Panc1 (cell line): ENCODE data around the gene PLEKHD1. TPM values are rescaled to one million over a fixed set of nuclear protein-coding genes. Genes with fewer than 3 reads are reported as not detected.

Source experiments
- ATAC-seq: fragments of 200-7000 bp; cut with Tn5 transposase; 2 replicates; pipeline ENCODE4 v1.9.1; 2020; ENCODE audit warnings: mild to moderate bottlenecking, moderate library complexity
- BruUV-seq: library from RNA; stranded (reverse); fragments of 400-500 nt; replicated peaks from 2 replicates; lab custom pipeline; 2021; lab: Mats Ljungman, UMichigan
- CTCF ChIA-PET: fragments of 300-600 bp; sonication (Branson Sonifier 250); formaldehyde crosslinking; loops from one replicate; lab custom pipeline; 2022; ENCODE audit warnings: antibody characterized with exemption; lab: Charles Lee
- POLR2A ChIA-PET: fragments of 300-600 bp; sonication (Branson Sonifier 250); formaldehyde crosslinking; loops from one replicate; lab custom pipeline; 2022; ENCODE audit warnings: antibody characterized with exemption; lab: Charles Lee
- DNase-seq: peaks from one replicate; pipeline ENCODE4 v3.0.0-alpha.2; 2010; ENCODE audit warnings: low read depth, low spot score
- H3K27ac ChIP-seq: 2 replicates; pipeline ENCODE4 v1.5.1; 2011; ENCODE audit warnings: mild to moderate bottlenecking, low read length, inconsistent platforms
- H3K27me3 ChIP-seq: fragments of 200-500 bp; sonication (Bioruptor generic); 2 replicates; pipeline ENCODE4 v1.6.0; 2014; ENCODE audit warnings: low read length, inconsistent platforms; ENCODE audit not compliant: control insufficient read depth, insufficient read depth
- H3K36me3 ChIP-seq: fragments of 200-500 bp; sonication (Bioruptor generic); 2 replicates; pipeline ENCODE4 v1.5.1; 2014; ENCODE audit warnings: inconsistent platforms, mild to moderate bottlenecking, low read length, moderate library complexity; ENCODE audit not compliant: control insufficient read depth, insufficient read depth
- H3K4me1 ChIP-seq: 2 replicates; pipeline ENCODE4 v1.5.1; 2011; ENCODE audit warnings: inconsistent platforms, mild to moderate bottlenecking, low read length, moderate library complexity; ENCODE audit not compliant: control insufficient read depth, insufficient read depth
- H3K4me3 ChIP-seq, 2 experiments: 2 replicates each; pipeline ENCODE4 v1.5.1; 2011 to 2012; ENCODE audit warnings: low read depth in 2 of 2, low read length in 2 of 2, mild to moderate bottlenecking in 2 of 2, inconsistent platforms in 1 of 2, moderate library complexity in 1 of 2
- H3K9me3 ChIP-seq: fragments of 200-500 bp; sonication (Bioruptor generic); 2 replicates; pipeline ENCODE4 v1.5.1; 2014; ENCODE audit warnings: low read depth, mild to moderate bottlenecking, inconsistent platforms, low read length, moderate library complexity; ENCODE audit not compliant: control insufficient read depth, insufficient read depth
- POLR2AphosphoS5 ChIP-seq: IDR thresholded peaks from 2 replicates; pipeline ENCODE4 v1.6.1; 2012; ENCODE audit warnings: mild to moderate bottlenecking, low read depth, low read length, moderate library complexity
- SIN3A ChIP-seq: IDR thresholded peaks from 2 replicates; pipeline ENCODE4 v1.6.1; 2012; ENCODE audit warnings: low read depth, mild to moderate bottlenecking, low read length, moderate library complexity, borderline replicate concordance; ENCODE audit not compliant: insufficient read depth
- TCF7L2 ChIP-seq: IDR thresholded peaks from 2 replicates; pipeline ENCODE4 v1.6.1; 2011; ENCODE audit warnings: mild to moderate bottlenecking, low read depth, low read length, inconsistent platforms
- in situ Hi-C: cut with HindIII; loops from 2 replicates; pipeline ENCODE4 v1.10.0; 2016; ENCODE audit warnings: low sequenced_read_pairs, low pct_unique_long_range_greater_than_20kb
- intact Hi-C: fragments of 100-400 bp; cut with micrococcal nuclease; formaldehyde crosslinking; loops from one replicate; pipeline ENCODE4 v1.10.0; 2022; ENCODE audit not compliant: unreplicated experiment
- total RNA-seq: library from RNA; stranded (reverse); gene quantifications from one replicate; pipeline ENCODE4 v1.2.1, GENCODE V29; 2021; ENCODE audit not compliant: unreplicated experiment
- TF ChIP-seq, protein P1 (sequence below): fragments of 450-650 bp; IDR thresholded peaks from 2 replicates; pipeline ENCODE4 v1.5.1; 2017; ENCODE audit warnings: mild to moderate bottlenecking
- TF ChIP-seq, protein P2 (sequence below), 2 experiments: IDR thresholded peaks; 2 replicates each; pipeline ENCODE4 v1.6.1; 2011 to 2012; ENCODE audit warnings: low read depth in 2 of 2, control low read depth in 1 of 2, low read length in 1 of 2, mild to moderate bottlenecking in 1 of 2, moderate library complexity in 1 of 2; ENCODE audit not compliant: insufficient read depth in 1 of 2

Gene PLEKHD1
- total RNA-seq, 1 experiment from 2014 or later = 0.08 TPM

GRCh38 chr14:69493038-69493437 lies 8.5 kb downstream of the PLEKHD1 start:
- CTCF ChIA-PET = no interaction called here
- no peak for DNase-seq
- H3K36me3 ChIP-seq = no peaks in the 10 kb centered on the region

GRCh38 chr14:69493791-69494190 lies 9.3 kb downstream of the PLEKHD1 start:
- no TSS peak for BruUV-seq
- Histone ChIP-seq H3K9me3 (no peaks in the 10 kb centered on the region), H3K4me3 (no peak overlapping the region), H3K27me3 (no peaks in the 10 kb centered on the region), H3K36me3 (no peaks in the 10 kb centered on the region), H3K27ac (no peak overlapping the region), H3K4me1 (no peaks in the 10 kb centered on the region)
- intact Hi-C loops = no loop called here
- ChIA-PET CTCF (no interaction called here), POLR2A (interaction anchor here (1.1 kb wide), 1 partner anchor 9 kb away, joined by 3 read pairs; no protein-coding TSS in a partner anchor)
- ATAC-seq (no peak), DNase-seq (no peak)
- no peak for TF ChIP-seq SIN3A
- TF ChIP-seq, protein P1, sequence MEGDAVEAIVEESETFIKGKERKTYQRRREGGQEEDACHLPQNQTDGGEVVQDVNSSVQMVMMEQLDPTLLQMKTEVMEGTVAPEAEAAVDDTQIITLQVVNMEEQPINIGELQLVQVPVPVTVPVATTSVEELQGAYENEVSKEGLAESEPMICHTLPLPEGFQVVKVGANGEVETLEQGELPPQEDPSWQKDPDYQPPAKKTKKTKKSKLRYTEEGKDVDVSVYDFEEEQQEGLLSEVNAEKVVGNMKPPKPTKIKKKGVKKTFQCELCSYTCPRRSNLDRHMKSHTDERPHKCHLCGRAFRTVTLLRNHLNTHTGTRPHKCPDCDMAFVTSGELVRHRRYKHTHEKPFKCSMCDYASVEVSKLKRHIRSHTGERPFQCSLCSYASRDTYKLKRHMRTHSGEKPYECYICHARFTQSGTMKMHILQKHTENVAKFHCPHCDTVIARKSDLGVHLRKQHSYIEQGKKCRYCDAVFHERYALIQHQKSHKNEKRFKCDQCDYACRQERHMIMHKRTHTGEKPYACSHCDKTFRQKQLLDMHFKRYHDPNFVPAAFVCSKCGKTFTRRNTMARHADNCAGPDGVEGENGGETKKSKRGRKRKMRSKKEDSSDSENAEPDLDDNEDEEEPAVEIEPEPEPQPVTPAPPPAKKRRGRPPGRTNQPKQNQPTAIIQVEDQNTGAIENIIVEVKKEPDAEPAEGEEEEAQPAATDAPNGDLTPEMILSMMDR = no peak
- no peak for TF ChIP-seq POLR2AphosphoS5
- TF ChIP-seq, protein P2, sequence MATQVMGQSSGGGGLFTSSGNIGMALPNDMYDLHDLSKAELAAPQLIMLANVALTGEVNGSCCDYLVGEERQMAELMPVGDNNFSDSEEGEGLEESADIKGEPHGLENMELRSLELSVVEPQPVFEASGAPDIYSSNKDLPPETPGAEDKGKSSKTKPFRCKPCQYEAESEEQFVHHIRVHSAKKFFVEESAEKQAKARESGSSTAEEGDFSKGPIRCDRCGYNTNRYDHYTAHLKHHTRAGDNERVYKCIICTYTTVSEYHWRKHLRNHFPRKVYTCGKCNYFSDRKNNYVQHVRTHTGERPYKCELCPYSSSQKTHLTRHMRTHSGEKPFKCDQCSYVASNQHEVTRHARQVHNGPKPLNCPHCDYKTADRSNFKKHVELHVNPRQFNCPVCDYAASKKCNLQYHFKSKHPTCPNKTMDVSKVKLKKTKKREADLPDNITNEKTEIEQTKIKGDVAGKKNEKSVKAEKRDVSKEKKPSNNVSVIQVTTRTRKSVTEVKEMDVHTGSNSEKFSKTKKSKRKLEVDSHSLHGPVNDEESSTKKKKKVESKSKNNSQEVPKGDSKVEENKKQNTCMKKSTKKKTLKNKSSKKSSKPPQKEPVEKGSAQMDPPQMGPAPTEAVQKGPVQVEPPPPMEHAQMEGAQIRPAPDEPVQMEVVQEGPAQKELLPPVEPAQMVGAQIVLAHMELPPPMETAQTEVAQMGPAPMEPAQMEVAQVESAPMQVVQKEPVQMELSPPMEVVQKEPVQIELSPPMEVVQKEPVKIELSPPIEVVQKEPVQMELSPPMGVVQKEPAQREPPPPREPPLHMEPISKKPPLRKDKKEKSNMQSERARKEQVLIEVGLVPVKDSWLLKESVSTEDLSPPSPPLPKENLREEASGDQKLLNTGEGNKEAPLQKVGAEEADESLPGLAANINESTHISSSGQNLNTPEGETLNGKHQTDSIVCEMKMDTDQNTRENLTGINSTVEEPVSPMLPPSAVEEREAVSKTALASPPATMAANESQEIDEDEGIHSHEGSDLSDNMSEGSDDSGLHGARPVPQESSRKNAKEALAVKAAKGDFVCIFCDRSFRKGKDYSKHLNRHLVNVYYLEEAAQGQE (IDR thresholded peaks at IDR 0.05; ENCODE audit: insufficient read depth in 1 of 2, low read depth in 2 of 2, low read length in 1 of 2) = no peak
- no peak for TF ChIP-seq TCF7L2
- in situ Hi-C loops = no loop called here

More at GRCh38 chr14:69493038-69493437, 8.5 kb downstream of the PLEKHD1 start:
- Histone ChIP-seq H3K27me3 (no peaks in the 10 kb centered on the region), H3K4me3 (no peak overlapping the region), H3K27ac (no peak overlapping the region), H3K4me1 (no peaks in the 10 kb centered on the region), H3K9me3 (no peaks in the 10 kb centered on the region)
- ATAC-seq = no peak
- TF ChIP-seq, protein P1 = no peak
- TF ChIP-seq TCF7L2 (no peak), POLR2AphosphoS5 (no peak), SIN3A (no peak)
- TF ChIP-seq, protein P2 (IDR thresholded peaks at IDR 0.05; ENCODE audit: insufficient read depth in 1 of 2, low read depth in 2 of 2, low read length in 1 of 2) = no peak
- intact Hi-C loops (no loop called here), in situ Hi-C loops (no loop called here)
- POLR2A ChIA-PET = interaction anchor here (1.1 kb wide), 1 partner anchor 9 kb away, joined by 3 read pairs; no protein-coding TSS in a partner anchor
- no TSS peak for BruUV-seq
